ENCODE measurements around the gene TRIO. TPM values are rescaled to one million over a fixed set of nuclear protein-coding genes. Genes with fewer than 3 reads are reported as not detected.

Gene TRIO
- total and polyA plus RNA-seq, 12 donors, result 26.2 to 85.2 (median 61.9) TPM

DNA sequence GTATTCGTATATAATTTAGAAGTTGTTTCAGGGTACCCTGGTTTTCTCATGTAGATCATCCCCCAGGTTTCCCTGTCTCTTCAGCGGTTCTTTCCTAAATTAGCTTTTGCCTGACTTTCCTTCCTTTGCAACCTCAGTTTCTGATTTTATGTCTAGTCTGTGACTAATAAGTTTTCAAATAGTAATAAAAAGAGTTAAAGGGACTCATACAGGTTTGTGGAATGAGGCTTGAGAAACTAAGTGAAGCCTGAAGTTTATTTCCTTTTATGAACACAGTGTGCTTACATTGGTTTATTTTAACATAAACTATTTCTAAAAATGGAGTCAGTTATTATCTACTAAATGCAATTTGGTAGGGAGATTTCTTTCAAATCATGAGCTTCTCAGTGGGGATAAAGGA is 96.8 kb downstream of the TRIO start:
- intact Hi-C loops (cut with DNase I), result no loop called here
- TF ChIP-seq, protein P1, sequence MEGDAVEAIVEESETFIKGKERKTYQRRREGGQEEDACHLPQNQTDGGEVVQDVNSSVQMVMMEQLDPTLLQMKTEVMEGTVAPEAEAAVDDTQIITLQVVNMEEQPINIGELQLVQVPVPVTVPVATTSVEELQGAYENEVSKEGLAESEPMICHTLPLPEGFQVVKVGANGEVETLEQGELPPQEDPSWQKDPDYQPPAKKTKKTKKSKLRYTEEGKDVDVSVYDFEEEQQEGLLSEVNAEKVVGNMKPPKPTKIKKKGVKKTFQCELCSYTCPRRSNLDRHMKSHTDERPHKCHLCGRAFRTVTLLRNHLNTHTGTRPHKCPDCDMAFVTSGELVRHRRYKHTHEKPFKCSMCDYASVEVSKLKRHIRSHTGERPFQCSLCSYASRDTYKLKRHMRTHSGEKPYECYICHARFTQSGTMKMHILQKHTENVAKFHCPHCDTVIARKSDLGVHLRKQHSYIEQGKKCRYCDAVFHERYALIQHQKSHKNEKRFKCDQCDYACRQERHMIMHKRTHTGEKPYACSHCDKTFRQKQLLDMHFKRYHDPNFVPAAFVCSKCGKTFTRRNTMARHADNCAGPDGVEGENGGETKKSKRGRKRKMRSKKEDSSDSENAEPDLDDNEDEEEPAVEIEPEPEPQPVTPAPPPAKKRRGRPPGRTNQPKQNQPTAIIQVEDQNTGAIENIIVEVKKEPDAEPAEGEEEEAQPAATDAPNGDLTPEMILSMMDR (IDR thresholded peaks at IDR 0.05), result no peak
- WGBS, 2 donors, result 85% methylated on average over 2 of the region's 2 CpGs
- no peaks in the 10 kb centered on the region for H3K9me3 ChIP-seq
- no peak overlapping the region for H3K4me3 ChIP-seq
- no peaks in the 10 kb centered on the region for H3K36me3 ChIP-seq
- DNase-seq (no peak), ATAC-seq (no peak)
- H3K27me3 ChIP-seq, result no peaks in the 10 kb centered on the region
- peaks cover 2 to 74% (median 42%) of the 10 kb centered on the region in 9 donors for H3K4me1 ChIP-seq
- H3K27ac ChIP-seq, result no peak overlapping the region

DNA sequence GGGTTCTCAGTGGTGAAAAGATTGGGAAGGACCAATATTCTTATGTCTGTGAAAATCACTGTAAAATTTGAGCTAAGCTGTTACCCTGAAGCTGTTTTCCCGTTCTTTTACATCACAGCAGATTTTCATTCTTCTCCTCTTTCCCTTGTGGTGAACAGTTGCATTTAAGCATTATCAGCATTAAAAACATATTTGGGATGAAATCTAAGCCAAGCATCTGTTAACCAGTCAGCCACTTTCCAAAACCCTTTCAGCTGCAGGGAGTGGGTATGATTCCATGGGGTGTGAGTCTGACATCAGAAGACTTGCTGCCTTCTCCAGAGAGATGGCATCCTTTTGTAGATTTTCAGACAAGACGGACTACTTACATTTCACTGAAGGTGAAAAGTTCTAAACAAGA is 97.2 kb downstream of the TRIO start:
- WGBS, 2 donors, result 89% methylated on average over 2 of the region's 2 CpGs
- intact Hi-C loops (cut with DNase I), result no loop called here
- Histone ChIP-seq H3K27me3 (no peaks in the 10 kb centered on the region), H3K4me1 (peaks cover 2 to 78% (median 42%) of the 10 kb centered on the region in 9 donors), H3K4me3 (no peak overlapping the region), H3K27ac (no peak overlapping the region), H3K36me3 (no peaks in the 10 kb centered on the region), H3K9me3 (no peaks in the 10 kb centered on the region)
- DNase-seq (no peak), ATAC-seq (no peak)
- TF ChIP-seq, protein P1 (IDR thresholded peaks at IDR 0.05), result no peak

DNA sequence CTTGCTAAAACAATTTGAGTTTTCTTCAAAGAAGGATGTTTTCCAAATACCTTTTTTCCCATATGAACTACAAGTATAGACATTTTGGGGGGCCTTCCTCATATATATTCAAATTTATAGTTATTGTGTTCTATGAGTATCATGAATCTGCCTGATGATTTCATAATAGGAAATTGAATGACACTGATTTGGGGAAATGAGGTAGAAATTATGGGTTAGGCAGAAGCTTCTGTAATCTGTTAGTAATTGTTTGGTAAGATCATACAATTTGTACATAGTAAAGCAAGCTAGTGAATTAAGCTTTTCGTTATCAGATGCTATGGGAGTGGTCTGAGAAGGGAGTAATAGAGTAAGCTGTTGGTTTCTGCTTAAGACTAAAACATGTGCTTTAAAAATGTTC is 98.0 kb downstream of the TRIO start:
- no peak overlapping the region for H3K27ac ChIP-seq
- intact Hi-C loops (cut with DNase I), result no loop called here
- 44 to 73% methylated on average over 1 of the region's 1 CpG for WGBS, 2 donors
- no peaks in the 10 kb centered on the region for H3K36me3 ChIP-seq
- peaks cover 2 to 86% (median 49%) of the 10 kb centered on the region in 9 donors for H3K4me1 ChIP-seq
- TF ChIP-seq, protein P1 (IDR thresholded peaks at IDR 0.05), result no peak
- no peak for ATAC-seq
- no peaks in the 10 kb centered on the region for H3K9me3 ChIP-seq
- H3K27me3 ChIP-seq, result no peaks in the 10 kb centered on the region
- no peak overlapping the region for H3K4me3 ChIP-seq
- no peak for DNase-seq

DNA sequence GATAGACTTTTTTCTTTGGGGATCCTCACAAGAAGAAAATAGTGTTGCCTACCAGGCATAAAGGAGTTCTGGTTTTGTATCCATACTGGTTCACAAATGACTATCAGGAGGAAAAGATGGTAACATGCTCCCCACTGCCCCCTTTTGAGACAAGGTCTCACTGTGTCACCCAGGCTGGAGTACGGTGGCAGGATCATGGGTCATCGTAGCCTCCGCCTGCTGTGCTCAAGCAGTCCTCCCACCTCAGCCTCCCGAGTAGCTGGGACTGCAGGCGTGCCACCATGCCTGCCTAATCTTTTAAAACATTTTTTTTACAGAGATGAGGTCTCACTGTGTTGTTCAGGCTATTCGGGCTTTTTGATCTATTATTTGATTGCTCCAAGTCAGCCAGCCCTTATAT is 99.3 kb downstream of the TRIO start:
- peak overlapping the region in 2 of 10 donors; percentile 15 to 17 for H3K27ac ChIP-seq

More for the DNA sequence above, 99.3 kb downstream of the TRIO start:
- ATAC-seq, result no peak
- TF ChIP-seq, protein P1 (IDR thresholded peaks at IDR 0.05), result no peak
- intact Hi-C loops (cut with DNase I), result no loop called here
- WGBS, 2 donors, result 87 to 96% methylated on average over 6 of the region's 6 CpGs
- H3K36me3 ChIP-seq, result no peaks in the 10 kb centered on the region
- no peaks in the 10 kb centered on the region for H3K9me3 ChIP-seq
- H3K4me3 ChIP-seq, result no peak overlapping the region
- H3K4me1 ChIP-seq, result peaks cover 2 to 94% (median 55%) of the 10 kb centered on the region in 9 donors
- DNase-seq, result no peak
- no peaks in the 10 kb centered on the region for H3K27me3 ChIP-seq

All from heart right ventricle (tissue), 16 donors.